Uterus (tissue), 2 donors: ENCODE data around the gene DGLUCY.

Experiments used
- CTCF ChIP-seq, 4 experiments: fragments of 200-600 bp in 2 of 4; fragments of 450-650 bp in 2 of 4; sonication (generic) in 2 of 4; IDR thresholded peaks; one replicate each; pipeline ENCODE4 v1.5.1; 2016 to 2019; ENCODE audit warnings: antibody characterized with exemption in 4 of 4, mild to moderate bottlenecking in 2 of 4, moderate library complexity in 1 of 4
- POLR2A ChIP-seq, 2 donors: fragments of 450-650 bp; IDR thresholded peaks; one replicate each; pipeline ENCODE4 v1.6.1; 2016; ENCODE audit warnings: antibody characterized with exemption in 2 of 2, mild to moderate bottlenecking in 1 of 2, moderate library complexity in 1 of 2

DNA sequence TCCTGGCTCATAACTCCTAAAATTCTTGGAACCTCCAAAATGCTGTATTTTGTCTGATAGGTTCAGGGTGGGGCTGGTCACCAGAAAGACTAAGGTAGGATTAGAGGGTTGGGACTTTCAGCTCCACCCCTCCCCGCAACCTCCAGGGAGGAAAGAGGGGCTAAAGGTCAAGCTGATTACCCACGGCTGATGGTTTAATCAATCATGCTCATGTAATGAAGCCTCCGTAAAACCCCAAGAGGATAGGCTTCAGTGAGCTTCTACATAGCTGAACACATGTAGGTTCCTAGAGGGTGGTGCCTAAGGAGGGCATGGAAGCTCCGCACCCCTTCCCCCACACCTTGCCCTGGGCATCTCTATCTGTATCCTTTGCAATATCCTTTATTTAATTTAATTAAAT is 60.0 kb downstream of the DGLUCY start:
- TF ChIP-seq CTCF (IDR thresholded peaks at IDR 0.05) (no peak), POLR2A (IDR thresholded peaks at IDR 0.05) (no peak)
